NOMO-1 (cell line): ENCODE measurements around the gene SLC4A5.

ENCODE experiments used
- DNase-seq, 2 experiments: peaks; one replicate each; lab custom pipeline; 2025; ENCODE audit not compliant: unreplicated experiment in 2 of 2; lab: John Stamatoyannopoulos, UW

SLC4A5 gene

DNA sequence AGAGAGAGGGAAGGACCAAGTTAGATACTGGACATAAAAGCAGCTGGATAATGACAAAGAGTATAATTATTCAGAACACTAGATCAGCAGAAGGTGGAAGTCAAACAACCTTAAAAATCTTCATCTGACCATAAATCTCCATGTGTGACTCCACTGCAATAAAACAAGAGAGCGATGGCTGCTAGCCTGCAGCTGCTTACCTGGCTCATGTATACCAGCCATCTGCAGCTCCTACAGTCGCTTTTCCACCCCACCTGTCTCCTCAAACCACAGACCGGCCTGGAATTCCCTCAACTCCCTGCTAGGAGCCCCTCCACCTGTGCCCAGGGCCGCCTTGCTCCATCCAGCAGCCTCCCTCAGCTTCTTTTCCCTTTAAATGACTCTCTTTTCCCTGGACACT is 64.5 kb downstream of the SLC4A5 start:
- no peak for DNase-seq

DNA sequence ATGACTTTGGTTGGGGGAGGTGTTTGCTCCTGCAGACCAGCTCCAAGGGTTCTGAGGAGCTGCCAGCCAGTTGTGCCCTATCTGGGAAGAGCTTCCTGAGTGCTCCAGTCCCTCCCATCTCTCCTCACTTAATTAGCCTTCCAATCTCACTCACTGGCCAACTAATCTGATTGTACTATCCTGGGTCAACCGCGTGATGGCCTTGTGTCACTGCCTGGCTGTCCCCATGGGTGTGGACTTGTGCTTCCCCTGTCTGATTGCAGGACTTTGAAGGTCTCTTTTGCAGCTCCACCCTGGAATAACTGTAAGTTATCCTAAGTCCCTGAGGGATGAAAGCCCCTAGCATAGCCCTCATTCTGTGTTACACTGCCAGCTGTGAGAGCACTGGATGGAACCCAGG is 65.0 kb downstream of the SLC4A5 start:
- no peak for DNase-seq

DNA sequence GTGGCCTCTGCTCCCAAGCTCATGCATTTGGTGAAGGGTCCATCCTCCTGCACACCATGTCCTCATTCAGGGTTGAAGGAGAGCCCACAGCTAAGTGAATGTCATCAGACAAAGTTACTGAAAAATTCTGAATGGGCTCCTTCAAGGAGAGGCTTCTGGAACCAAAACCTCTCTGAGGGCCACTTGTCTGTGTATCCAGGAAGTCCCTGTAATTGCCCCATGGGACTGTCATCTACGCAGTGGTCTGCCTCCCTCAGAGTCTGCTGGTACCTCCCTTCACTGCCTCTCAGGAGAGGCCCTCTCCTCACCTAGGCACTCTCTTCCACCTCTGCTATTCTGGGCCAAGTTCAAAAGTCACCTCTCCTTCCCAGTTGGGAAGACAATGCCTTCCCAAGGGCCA is 68.0 kb downstream of the SLC4A5 start:
- no peak for DNase-seq

DNA sequence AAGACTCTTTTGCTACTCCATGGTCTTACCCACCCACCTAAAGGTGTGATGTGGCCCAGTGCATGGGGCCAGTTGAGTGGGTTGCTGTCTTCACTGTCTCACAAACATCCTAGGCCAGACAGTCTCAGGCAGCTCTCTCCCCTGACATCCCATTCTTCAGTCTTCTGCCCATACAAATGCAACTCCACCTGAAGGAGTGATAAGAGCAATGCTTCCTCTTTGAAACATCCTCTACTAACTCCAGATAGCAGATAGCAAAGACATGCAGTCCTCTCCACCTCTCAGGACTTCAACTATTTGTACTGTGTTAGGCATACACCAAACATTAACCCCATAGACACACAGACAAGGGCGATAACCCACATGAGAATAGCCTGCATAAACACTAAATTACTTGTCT is 73.5 kb downstream of the SLC4A5 start:
- DNase-seq: no peak

DNA sequence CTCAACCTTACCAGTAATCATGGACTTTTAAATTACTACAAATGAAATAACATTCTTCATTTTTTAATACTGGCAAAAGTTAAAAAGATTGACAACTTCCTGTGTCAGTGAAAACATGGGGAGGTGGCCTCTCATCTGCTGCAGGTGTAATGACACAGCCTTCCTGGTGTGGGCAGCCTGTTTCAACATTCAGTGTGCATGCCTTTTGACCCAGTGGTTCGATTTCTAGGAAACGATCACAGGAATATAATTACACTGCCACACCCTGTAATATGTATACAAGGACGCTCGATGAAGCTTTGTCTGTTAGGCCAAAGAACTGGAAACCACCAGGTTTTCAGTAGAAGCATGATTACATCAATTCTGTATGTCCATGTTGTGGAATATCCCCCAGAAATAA is 76.1 kb downstream of the SLC4A5 start:
- peak; percentile 6 to 44 for DNase-seq

DNA sequence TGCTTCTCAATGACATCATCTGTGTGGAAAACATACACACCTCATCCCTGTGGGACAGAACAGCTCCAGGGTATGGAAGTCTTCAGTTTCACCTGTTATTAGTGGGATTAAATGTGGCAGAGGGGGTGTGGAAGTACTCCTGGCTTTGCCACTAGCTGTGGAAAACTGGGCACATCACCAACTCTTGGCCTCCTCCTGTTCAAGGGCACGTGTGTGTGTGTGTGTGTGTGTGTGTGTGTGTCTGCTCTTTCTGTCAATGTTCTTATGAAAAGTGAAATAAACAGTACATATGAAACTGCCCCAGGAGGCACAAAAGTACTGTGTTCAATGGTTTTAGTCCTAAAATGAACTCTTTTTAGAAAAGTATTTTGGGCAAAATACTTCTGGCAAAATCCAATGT is 78.9 kb downstream of the SLC4A5 start:
- DNase-seq: no peak

DNA sequence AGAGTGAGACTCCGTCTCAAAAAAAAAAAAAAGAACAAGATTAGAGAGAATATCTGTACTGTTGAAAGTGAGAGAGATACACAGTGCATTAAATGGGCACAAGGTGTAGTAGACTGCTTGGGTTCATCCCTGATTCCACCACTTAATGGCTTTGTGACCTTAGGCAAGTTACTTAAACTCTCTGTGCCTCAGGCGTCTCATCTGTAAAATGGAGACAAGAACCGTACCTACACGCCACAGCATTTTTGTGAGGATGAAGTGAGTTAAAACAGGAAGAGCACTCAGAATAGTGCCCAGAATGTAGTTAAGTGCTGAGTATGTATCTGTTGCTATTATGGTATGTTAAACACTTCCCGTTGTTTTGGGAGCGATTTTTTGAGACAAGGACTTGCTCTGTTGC is 80.5 kb downstream of the SLC4A5 start:
- no peak for DNase-seq

DNA sequence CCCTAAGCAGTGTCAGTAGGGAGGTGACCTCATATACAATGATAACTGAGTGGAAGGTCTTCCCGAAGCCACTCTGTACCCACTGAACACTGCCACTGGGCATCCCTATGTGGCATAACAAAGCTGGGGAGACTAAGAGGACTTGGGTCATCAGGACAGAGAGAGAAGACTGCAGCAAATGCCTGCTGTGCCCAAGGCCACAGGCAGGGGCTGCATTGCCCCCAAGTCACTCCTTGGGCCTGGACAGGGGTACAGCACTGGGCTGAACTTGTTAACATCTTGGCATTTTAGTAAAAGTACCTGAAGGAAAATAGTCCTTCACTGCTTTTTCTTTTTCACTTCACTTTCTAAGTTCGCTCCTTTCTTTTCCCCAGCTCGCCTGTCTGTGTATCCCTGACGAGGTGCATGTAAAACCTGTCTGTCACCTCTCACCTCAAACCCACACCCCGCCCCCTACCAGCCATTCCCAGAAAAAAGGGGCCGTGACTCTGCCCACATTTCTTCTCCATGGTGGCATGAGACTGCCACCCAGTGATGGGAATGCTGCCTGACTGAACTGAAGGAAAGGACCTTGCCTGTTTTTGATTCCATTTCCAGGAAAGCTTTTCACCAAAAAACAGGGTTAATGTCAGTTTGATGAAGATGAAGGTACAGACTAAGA is 81.9 kb downstream of the SLC4A5 start:
- no peak for DNase-seq

DNA sequence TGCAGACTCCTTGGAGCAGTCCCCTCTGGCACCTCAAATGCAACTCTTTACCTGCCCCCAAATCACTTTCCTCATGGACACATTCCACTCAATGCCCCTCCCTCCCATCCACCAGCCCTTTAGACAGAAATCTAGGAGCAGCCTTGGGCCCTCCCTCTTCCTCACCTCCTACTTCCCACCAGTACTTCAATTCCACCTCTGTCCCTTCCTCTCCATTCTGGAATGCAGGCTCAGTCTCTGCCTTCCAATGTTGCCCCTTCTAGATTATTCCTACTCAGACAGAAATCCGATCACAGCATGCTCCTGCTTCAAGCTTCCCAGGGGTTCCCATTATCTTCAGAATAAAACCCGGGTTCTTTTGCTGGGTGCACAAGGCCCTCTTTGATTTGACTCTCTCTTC is 82.7 kb downstream of the SLC4A5 start:
- no peak for DNase-seq

DNA sequence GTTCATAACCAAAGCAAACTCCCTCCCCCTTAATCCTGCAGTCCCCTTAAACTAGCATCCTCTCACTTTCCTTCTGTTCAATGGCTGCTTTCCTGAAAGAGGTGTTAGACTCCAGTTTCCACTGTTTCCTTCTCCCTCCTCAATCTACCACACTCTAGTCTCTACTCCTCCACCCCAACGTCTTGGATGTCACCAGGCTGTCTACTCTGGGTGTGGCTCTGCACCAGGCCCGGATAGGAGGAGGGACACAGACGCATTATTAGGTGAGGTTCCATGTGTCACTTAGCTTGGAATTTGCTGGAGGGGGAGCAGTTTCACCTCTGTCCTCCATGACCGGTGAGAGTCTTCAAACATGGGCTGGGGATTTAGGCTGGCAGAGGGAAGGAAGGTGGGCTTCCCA is 83.5 kb downstream of the SLC4A5 start:
- DNase-seq: no peak

DNA sequence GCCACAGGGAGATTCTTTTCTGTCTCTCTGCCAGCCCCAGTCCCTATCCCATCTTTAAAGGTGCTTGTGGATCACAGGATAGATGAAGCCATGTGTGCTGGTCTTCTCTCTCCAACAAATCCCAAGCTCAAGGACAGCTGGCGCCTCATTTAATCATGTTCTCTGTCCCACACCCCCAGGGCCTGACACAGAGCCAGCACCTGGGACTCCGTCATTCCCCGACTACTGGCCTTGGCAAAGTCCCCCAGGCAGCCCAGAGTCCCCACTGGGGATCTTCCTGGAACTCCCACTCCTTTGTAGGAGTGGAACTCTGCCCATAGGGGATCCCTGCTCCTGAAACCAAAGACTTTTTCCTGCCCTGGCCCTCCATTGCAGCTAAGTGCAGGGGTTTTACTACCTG is 84.0 kb downstream of the SLC4A5 start:
- DNase-seq: no peak

DNA sequence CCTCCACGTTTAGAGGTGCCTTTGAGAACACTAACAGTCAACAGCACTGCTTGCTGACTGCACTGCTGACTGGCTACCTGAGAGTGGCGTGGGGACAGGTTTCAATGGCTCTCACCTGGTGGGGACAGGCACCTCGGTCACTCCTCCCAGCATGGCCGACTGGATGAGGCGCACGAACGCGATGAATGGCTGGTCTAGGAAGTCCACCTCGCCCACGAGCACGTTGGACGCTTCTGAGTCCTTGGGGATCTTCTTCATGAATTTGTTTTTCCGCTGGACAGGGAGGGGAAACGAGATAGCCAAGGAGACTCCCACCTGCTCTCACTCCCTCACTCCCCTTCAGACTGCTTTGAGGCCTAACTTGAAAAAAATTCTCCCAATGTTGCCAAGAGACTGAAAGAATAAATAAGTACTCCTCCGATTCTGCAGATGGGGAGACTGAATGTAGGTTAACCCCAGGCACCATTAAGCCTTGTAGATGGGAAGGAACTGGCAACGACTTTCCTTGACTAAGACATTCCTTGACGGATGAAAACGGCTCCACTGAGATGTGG is 87.5 kb downstream of the SLC4A5 start:
- no peak for DNase-seq

DNA sequence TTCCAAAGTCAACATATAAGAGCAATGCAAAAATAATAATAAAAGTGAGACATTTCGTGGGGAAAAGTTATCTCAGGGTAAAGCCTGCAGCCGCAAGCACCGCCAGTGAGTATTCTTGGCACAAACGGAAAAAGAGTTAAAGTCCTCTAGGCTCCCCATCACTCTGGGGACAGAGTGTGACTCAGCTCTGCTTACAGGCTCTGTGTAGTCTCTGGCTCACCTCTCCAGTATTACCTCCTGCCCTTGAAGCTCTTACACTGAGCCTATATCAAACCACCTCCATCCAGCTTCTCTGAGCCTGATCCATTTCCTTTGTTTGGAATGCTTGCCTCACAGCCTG is 89.3 kb downstream of the SLC4A5 start:
- DNase-seq: no peak

DNA sequence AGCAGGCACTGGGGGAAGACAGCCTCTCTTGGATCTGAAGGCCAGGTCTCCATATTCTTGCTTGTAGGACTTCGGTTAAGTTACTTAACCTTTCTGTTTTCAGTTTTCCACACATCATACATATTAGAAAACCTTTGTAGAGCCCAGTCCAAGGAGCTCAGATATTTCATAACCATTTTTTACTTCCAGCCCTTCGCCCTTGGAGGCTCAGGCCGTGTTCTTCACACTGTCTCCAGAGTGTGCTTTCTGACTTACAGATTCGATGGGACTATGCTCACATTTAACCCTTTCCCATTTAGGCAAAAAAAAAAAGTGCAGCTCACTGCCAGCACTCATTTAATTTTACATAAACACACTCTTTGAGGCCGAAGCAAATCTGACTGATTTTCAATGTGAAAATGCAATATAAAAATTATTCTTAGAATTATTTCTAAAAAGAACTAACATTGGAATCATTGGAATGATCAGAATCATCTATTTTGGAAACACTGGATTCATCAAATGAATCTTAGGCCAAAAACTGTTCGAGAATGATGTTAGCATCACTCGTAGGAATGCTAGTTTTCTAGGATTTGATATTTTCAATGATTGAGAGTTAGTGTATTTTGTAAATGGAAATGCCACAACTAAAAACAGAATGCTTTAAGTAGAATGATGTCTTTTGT is 89.8 kb downstream of the SLC4A5 start:
- no peak for DNase-seq

DNA sequence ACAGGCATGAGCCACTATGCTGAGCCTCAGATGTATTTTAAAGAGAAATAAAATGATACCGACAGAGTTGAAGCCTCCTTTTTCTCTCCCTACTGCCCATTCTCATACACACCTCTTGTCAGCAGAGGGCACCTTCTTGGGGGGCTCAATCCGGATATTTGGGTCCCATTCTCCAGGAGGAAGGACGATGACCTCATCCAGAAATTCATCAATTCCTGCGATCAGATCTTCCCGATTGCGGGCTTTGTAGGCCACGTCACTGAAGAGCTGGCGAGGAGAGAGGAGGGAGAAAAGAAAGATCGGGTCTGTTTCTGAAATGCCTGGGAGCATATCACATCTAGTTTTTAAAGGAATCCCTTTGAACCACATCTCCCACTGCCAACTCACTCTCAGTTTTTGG is 90.4 kb downstream of the SLC4A5 start:
- DNase-seq: no peak

DNA sequence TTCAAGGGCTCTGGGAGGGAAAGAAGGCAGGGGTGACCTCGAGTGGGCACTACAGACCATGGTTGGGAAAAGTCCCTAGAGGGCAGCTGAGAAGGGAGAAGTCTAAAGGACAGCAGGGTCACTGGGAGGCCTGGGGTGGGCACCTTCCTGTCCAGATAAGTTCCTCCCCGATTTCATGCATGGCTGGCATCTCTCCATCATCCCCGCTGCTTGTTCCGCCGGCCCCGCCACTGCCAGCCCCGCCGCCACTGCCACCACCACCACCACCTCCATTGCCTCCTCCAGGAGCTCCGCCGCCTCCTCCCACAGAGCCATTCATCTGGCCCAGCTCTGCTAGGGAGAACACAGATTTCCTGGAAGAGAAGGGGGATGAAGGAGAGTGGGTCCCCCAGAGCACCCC is 91.2 kb downstream of the SLC4A5 start:
- DNase-seq: no peak

DNA sequence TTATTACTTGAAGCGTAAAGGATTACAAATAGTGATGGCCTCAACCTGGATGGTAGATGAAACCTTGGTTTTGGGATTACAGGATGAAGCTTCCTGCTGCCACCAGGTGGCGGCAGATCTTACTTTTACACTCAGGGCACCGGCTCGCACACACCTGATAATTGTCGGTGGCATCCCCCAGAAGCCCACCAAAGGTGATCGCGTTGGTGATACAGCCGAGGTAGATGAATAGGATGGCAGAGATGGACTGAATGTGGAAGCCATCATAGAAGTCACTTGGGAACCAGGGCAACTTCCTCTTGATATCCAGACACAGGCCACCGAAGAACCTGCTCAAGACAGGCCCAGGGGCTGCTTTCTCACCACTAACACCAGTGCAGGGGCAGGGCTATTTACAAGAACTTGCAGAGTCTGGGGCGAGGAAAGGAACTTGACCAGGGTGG is 93.0 kb downstream of the SLC4A5 start:
- DNase-seq: peak in 1 of 2 experiments; percentile 9

DNA sequence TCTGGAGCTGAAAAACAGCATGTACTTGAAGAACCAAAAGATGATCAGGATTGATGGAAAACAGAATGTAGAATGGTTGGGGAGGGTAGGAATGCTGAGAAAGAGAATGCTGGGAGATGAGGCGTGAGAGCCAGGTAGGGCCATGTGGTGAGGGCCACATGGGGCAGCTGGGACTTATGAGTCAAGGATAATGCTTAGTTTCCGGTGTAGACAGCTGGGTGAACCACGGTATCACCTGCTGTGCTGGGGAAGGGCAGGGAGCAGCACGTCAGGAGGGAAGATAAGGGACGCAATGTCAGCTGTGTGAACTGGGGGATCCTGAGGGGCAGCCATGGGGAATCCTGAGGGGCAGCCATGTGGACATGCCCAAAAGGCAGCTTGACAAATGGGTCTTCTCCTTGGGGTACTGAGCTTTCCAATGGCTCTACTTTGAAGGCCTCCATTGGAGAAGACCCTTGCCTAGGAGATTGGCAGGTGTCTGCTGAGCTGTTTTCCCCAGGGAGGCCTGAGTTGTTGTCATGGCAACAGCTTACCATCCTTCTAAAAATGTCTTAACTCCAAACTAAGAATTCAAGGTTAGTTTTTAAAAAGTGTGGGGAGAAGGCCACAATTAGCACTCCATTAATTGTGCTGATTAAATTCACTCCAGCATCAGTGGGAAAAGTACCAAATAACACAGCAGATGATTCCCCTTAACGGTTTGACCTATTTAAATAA is 93.7 kb downstream of the SLC4A5 start:
- no peak for DNase-seq

DNA sequence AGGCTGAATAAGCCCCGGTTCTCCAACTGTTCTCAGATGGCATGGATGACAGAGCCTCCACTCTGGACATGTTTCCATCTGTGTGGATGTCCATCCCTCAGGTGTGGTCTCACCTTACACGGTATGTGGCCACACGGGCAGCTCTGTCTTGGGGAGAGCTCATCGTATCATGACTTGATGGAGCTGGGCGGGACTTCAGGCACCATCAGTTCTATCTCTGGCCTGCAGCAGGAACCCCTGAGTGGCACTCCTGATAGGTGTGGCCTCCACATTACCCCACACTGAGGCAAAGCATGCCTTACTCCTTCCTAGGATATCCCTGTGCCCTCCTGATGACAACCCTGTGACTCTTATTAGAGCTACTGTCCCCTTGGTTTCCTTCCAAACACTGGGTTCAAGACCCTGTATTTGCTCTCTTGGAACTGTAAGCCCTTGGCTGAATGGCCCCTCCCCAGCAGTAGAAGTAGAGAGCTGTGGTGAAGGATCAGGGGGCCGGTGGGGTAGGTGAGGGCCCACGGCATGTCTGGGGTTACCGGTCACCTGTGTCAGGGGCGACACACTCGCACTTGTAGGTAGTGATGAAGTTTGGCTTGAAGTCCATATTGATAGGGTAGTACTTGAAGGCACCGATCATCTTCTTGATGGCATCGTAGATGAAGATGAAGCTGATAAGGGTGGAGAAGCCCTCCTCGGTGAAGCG is 96.6 kb downstream of the SLC4A5 start:
- DNase-seq: no peak

DNA sequence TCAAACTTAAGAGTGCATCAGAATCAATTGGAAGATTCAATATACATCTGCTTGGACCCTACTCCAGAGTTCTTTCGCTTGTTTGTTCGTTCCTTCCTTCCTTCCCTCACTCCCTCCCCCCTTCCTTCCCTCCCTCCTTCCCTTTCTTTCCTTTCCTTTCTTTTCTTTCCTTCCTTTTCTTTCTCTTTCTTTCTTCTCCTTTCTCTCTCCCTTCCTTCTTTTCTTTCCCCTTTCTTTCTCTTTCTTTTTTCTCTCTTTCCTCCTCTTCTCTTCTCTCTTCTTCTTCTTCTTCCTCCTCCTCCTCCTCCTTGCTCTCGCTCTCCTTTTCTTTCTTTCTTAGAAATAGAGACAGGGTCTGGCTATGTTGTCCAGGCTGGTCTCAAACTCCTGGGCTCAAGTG is 98.9 kb downstream of the SLC4A5 start:
- DNase-seq: no peak

DNA sequence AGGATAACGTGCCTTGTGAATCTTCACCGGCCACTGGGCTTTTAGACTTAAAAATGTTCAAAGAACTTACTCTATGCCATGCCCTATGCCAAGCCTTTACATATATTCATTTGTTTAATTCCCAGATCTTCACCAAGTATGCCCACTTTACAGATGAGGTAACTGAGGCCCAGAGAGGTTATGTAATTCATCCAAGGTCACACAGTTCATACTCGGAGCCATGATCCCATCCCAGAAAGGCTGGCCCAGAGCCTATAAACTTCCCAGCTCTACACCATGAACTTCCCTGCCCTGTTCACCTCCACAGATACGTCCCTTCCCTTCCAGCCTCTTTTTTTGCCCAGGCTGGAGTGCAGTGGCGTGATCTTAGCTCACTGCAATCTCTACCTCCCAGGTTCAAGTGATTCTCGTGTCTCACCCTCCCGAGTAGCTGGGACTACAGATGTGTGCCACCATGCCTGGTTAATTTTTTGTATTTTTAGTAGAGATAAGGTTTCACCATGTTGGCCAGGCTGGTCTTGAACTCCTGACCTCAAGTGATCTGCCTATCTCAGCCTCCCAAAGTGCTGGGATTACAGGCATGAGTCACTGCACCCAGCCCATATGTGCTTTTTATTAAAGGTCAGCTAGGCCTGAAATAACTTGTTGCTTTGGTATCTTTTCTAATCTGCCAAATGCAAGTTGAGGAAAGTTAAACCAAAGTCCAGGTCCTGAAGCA is 100.7 kb downstream of the SLC4A5 start:
- DNase-seq: no peak
